Smooth muscle cell (in vitro differentiated cells): ENCODE results near the gene CFAP65. TPM values are rescaled to one million over a fixed set of nuclear protein-coding genes. Genes with fewer than 3 reads are reported as not detected.

Experiments used
- DNase-seq: peaks from one replicate; lab custom pipeline; 2025; ENCODE audit not compliant: unreplicated experiment; lab: John Stamatoyannopoulos, UW
- H2AFZ ChIP-seq: fragments of 200-600 bp; sonication (generic); 2 replicates; pipeline ENCODE4 v1.6.0; 2016; ENCODE audit warnings: antibody characterized with exemption, low read depth, mild to moderate bottlenecking
- H3F3A ChIP-seq: fragments of 200-600 bp; sonication (generic); 2 replicates; pipeline ENCODE4 v1.6.0; 2017; ENCODE audit warnings: antibody characterized with exemption, low read depth
- H3K27ac ChIP-seq: fragments of 200-600 bp; sonication (generic); 2 replicates; pipeline ENCODE4 v1.5.1; 2016; ENCODE audit warnings: low read depth, mild to moderate bottlenecking
- H3K27me3 ChIP-seq: fragments of 200-600 bp; sonication (generic); 2 replicates; pipeline ENCODE4 v1.6.1; 2016; ENCODE audit warnings: low read depth, mild to moderate bottlenecking
- H3K36me3 ChIP-seq: fragments of 200-600 bp; sonication (generic); 2 replicates; pipeline ENCODE4 v1.5.1; 2016; ENCODE audit warnings: low read depth
- H3K4me1 ChIP-seq: fragments of 200-600 bp; sonication (generic); 2 replicates; pipeline ENCODE4 v1.5.1; 2016; ENCODE audit warnings: low read depth
- H3K4me2 ChIP-seq: fragments of 200-600 bp; sonication (generic); 2 replicates; pipeline ENCODE4 v1.6.0; 2016; ENCODE audit warnings: mild to moderate bottlenecking
- H3K4me3 ChIP-seq: fragments of 200-600 bp; sonication (generic); 2 replicates; pipeline ENCODE4 v1.5.1; 2016; ENCODE audit warnings: mild to moderate bottlenecking
- H3K79me2 ChIP-seq: fragments of 200-600 bp; sonication (generic); 2 replicates; pipeline ENCODE4 v1.6.0; 2016; ENCODE audit warnings: low read depth, mild to moderate bottlenecking
- H3K9ac ChIP-seq: fragments of 200-600 bp; sonication (generic); 2 replicates; pipeline ENCODE4 v1.6.0; 2016; ENCODE audit warnings: low read depth
- H3K9me3 ChIP-seq: fragments of 200-600 bp; sonication (generic); replicated peaks from 2 replicates; pipeline ENCODE4 v1.5.1; 2016; ENCODE audit warnings: low read depth
- H4K20me1 ChIP-seq: fragments of 200-600 bp; sonication (generic); 2 replicates; pipeline ENCODE4 v1.6.0; 2016; ENCODE audit warnings: low read depth
- CTCF ChIP-seq: fragments of 200-600 bp; sonication (generic); IDR thresholded peaks from 2 replicates; pipeline ENCODE4 v1.5.1; 2017; ENCODE audit warnings: borderline replicate concordance, mild to moderate bottlenecking, antibody characterized with exemption; ENCODE audit not compliant: insufficient read depth, poor library complexity, severe bottlenecking
- WGBS: methylation state at CpG from one replicate; pipeline ENCODE4 v1.1.7; 2016; ENCODE audit warnings: low lambda C conversion rate; 5-methylcytosine and 5-hydroxymethylcytosine counted together
- polyA plus RNA-seq: library from polyadenylated mRNA; unstranded; fragments of >200 nt; fragmentation: Nextera tagmentation; extraction: Ambion mirVana; gene quantifications from 2 replicates; pipeline ENCODE4 v1.2.1, GENCODE V29; 2016
- total RNA-seq: library from RNA; depleted of rRNA; stranded (reverse); fragments of >200 nt; gene quantifications from 2 replicates; pipeline ENCODE4 v1.2.3, GENCODE V29; 2014

CFAP65 gene
- total and polyA plus RNA-seq, 2 experiments from 2014 or later, result not detected

- H3F3A ChIP-seq, result no peaks in the 10 kb centered on the region
- no peak overlapping the region for H2AFZ ChIP-seq
- H3K27me3 ChIP-seq, result peaks cover 96% of the 10 kb centered on the region
- H3K36me3 ChIP-seq, result no peaks in the 10 kb centered on the region
- WGBS, result 78% methylated on average over 9 of the region's 9 CpGs
- no peaks in the 10 kb centered on the region for H3K9me3 ChIP-seq
- no peak overlapping the region for H3K27ac ChIP-seq
- H3K79me2 ChIP-seq, result no peaks in the 10 kb centered on the region
- no peak for TF ChIP-seq CTCF
- no peak overlapping the region for H3K4me3 ChIP-seq
- peaks cover 4% of the 10 kb centered on the region for H3K4me1 ChIP-seq
- no peak overlapping the region for H3K9ac ChIP-seq
- no peak overlapping the region for H3K4me2 ChIP-seq
- no peaks in the 10 kb centered on the region for H4K20me1 ChIP-seq
- DNase-seq, result no peak
Observed at GRCh38 chr2:219056176-219056895, 15.0 kb upstream of the CFAP65 start.

DNA sequence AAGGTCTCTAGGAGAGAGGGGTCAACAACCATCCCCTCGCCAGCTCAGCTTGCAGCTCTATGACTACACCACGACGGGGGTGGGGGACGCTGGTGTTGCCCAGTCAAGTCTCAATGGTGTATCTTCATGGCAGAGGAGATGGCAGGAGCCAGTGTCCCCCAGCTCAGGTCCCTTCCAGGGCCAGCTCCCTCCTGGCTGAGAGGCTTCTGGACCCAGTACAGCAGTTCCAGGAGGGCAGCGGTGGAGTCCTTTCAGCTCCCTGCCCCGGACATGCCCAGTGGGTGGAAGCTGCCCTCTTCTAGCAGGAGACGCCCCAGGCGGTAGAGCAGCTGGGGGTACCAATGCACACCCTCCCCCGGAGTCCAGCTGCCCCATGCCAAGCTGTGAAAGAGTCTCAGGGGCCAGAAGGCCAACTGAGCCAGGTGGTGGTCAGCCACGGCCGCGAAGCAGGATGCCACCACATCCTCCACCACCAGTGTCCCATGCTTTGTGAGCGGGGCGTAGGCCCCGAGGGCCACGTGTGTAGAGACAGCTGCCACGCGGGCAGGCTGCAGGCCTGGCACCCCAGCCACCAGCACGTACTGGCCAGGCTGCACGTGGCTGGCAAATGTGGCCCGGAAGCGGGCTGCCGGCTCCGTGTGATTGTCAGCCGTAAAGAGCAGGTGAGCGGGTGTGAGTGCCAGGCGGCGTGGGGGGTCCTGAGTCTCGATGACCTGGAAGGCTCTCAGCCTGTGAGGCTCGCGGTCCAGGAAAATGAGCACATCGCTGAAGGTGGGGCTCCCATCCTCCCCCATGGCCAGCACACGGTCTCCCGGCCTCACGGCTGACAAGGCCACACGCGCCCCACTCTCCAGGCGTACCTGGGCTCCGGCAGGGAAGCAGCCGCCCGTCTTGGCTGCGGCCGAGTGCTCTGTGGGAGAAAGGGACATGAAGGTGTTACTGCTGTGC, 13.9 kb upstream of the CFAP65 start:
- Histone ChIP-seq H3K4me3 (no peak overlapping the region), H3K27me3 (peaks cover 97% of the 10 kb centered on the region), H3K9ac (no peak overlapping the region), H3K27ac (no peak overlapping the region), H2AFZ (no peak overlapping the region), H3K9me3 (no peaks in the 10 kb centered on the region), H3K79me2 (no peaks in the 10 kb centered on the region), H3K4me1 (peaks cover 4% of the 10 kb centered on the region), H3K4me2 (no peak overlapping the region), H3K36me3 (no peaks in the 10 kb centered on the region), H3F3A (no peaks in the 10 kb centered on the region), H4K20me1 (no peaks in the 10 kb centered on the region)
- no peak for TF ChIP-seq CTCF
- no peak for DNase-seq
- 89% methylated on average over 42 of the region's 43 CpGs for WGBS

GRCh38 chr2:219049282-219049681, 8.0 kb upstream of the CFAP65 start:
- Histone ChIP-seq H3K9ac (no peak overlapping the region), H3K9me3 (no peaks in the 10 kb centered on the region), H3K27ac (no peak overlapping the region), H3K4me1 (no peaks in the 10 kb centered on the region), H3F3A (no peaks in the 10 kb centered on the region), H3K4me2 (no peak overlapping the region), H3K36me3 (no peaks in the 10 kb centered on the region), H3K79me2 (no peaks in the 10 kb centered on the region), H3K4me3 (no peak overlapping the region), H2AFZ (no peak overlapping the region), H4K20me1 (no peaks in the 10 kb centered on the region), H3K27me3 (peaks cover 80% of the 10 kb centered on the region)
- no peak for TF ChIP-seq CTCF
- WGBS, result 76% methylated on average over 6 of the region's 6 CpGs
- DNase-seq, result no peak
